SJCRH30 (cell line): ENCODE data around the gene DVL2. TPM values are rescaled to one million over a fixed set of nuclear protein-coding genes. Genes with fewer than 3 reads are reported as not detected.

ENCODE experiments used
- DNase-seq, 2 experiments: peaks; one replicate each; pipeline ENCODE4 v3.0.0-alpha.2; 2015 to 2020
- H3K27ac ChIP-seq: fragments of 250-450 bp; sonication (Bioruptor Pico); 2 replicates; pipeline ENCODE4 v1.5.1; 2020; ENCODE audit warnings: mild to moderate bottlenecking, moderate library complexity
- H3K27me3 ChIP-seq: fragments of 250-450 bp; sonication (Bioruptor Pico); 2 replicates; pipeline ENCODE4 v1.5.1; 2020; ENCODE audit warnings: mild to moderate bottlenecking, moderate library complexity
- H3K36me3 ChIP-seq: fragments of 250-450 bp; sonication (Bioruptor Pico); 2 replicates; pipeline ENCODE4 v1.5.1; 2020; ENCODE audit warnings: mild to moderate bottlenecking, moderate library complexity
- H3K4me1 ChIP-seq: fragments of 250-450 bp; sonication (Bioruptor Pico); 2 replicates; pipeline ENCODE4 v1.5.1; 2020; ENCODE audit warnings: mild to moderate bottlenecking, moderate library complexity
- H3K4me3 ChIP-seq: fragments of 250-450 bp; sonication (Bioruptor Pico); 2 replicates; pipeline ENCODE4 v1.5.1; 2020; ENCODE audit warnings: mild to moderate bottlenecking, moderate library complexity
- H3K9me3 ChIP-seq: fragments of 250-450 bp; sonication (Bioruptor Pico); replicated peaks from 2 replicates; pipeline ENCODE4 v1.5.1; 2020; ENCODE audit warnings: mild to moderate bottlenecking, moderate library complexity
- total RNA-seq: library from RNA; depleted of rRNA; stranded (reverse); fragments of >200 nt; shearing (Covaris generic); gene quantifications from 2 replicates; pipeline ENCODE4 v1.2.3, GENCODE V29; 2014

The DVL2 gene
- total RNA-seq, 1 experiment from 2014 or later: 39.0 TPM

DNA sequence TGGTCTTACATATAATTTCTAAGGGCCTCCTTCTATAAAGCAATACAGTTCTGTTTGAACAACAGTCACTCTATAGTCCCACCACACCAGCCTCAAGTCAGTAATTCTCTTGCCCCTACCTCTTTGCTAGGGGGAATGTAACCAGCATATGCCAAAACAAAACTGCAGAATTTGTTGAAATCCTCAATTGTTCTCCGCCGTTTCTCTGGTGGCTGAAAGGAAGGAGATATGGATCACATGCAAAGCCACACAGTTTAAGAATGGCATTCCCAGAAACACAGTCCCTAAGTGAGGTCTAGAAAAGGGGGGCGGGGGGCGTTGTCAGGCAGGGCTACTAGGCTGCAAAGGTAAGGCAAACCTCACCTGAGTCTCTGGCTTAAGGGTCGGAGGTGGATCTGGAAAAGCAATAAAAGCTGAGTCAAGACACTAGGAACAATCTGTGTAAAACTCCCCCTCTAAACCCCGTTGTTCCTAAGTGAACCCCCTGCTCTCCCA, 3.0 kb upstream of the DVL2 start:
- Histone ChIP-seq H3K27ac (peak overlapping the region; percentile 67), H3K9me3 (no peaks in the 10 kb centered on the region), H3K4me3 (peak overlapping the region; percentile 68), H3K27me3 (no peaks in the 10 kb centered on the region), H3K4me1 (0 out of 2 replicates have a peak, but pooled peaks cover 4% of the 10 kb centered on the region), H3K36me3 (peaks cover 11% of the 10 kb centered on the region; the same call in 1 of the 2 replicates)
- no peak for DNase-seq

DNA sequence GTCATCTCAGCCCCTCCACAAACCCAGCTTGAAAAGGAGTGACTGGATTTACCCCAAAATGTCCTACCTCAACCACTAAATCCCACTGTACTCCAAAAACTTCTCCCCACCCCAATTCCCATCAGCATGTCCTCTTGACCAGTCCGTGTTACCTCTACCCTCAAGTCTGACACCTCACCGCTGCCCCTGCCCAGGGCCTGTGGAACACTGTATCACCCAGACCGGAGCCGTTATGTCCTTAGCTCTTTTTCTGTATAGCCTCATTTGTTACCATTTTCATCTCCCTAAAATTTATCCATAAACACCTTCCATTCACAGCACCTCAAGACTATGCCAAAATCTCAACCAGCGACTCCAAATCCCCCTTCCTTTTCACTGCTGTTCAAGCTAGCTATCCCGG, 2.5 kb upstream of the DVL2 start:
- H3K4me1 ChIP-seq: 0 out of 2 replicates have a peak, but pooled peaks cover 4% of the 10 kb centered on the region
- no peaks in the 10 kb centered on the region for H3K27me3 ChIP-seq
- H3K9me3 ChIP-seq: no peaks in the 10 kb centered on the region
- DNase-seq: no peak
- no peak overlapping the region for H3K27ac ChIP-seq
- H3K4me3 ChIP-seq: no peak overlapping the region
- peaks cover 11% of the 10 kb centered on the region; the same call in 1 of the 2 replicates for H3K36me3 ChIP-seq

DNA sequence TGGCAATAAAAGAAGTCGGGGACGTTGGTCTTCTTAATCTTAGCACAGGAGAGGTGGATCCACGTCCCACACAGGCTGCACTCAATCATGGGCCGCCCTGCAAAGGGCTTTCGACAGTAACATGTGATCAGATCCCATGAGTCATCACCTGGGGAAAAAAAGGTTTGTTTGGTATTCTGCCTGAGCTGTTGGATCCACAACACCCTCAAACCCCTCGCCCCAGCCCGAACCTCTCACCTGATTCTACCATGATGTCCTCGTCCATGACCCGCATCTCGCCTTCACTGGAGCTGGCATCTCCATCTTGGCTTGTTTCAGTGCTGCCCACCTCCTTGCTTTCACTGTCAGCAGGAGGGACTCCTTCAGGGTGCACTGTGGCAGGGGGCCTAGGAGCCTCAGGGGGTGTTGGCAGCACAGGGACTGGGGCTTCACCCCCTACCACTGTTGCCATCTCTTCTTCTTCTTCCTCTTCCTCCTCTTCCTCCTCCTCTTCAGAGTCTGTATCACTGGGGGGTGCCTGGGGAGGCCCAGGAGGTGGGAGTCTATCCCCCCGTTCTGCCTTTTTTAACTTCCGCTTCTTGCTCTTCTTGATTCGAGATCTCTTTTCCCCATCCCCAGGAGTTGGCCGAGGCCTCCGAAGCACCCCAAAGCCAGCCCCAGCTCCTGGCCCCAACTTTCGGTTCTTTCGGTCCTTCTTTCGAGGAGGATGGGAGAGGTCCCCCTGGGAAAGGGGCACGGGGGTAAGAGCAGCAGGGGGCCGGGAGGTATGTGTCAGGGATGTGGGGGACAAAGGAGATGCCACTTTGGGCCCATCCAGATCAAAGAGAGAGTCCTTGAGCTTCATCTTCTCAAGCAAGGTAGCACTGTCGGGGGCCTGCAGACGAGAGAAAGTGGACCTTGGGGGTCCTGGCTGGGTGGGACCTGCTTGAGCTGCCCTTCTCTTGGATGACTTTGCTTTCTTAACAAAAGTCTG, 1.7 kb upstream of the DVL2 start:
- DNase-seq: no peak
- H3K36me3 ChIP-seq: peaks cover 11% of the 10 kb centered on the region; the same call in 1 of the 2 replicates
- no peak overlapping the region for H3K27ac ChIP-seq

DNA sequence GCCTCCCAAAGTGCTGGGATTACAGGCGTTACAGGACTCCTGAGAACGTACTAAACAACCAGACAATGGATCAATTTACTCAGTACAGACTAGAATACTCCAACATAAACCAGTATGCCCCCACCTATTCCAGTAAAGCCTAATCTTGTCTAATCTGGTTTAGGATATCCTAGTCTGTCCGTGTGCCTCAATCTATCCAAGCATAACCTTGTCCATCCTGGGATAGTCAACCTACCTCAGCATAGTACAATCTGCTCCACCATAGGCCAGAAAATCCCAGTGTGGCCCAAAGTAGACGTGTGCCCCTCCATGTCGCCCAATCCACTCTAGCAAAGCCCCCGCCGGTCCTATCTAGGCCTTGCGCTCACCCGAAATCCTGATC, 625 bp downstream of the DVL2 start:
- Histone ChIP-seq H3K9me3 (no peaks in the 10 kb centered on the region), H3K4me3 (peak overlapping the region; percentile 74), H3K27ac (peak overlapping the region; percentile 70), H3K27me3 (no peaks in the 10 kb centered on the region), H3K36me3 (peaks cover 11% of the 10 kb centered on the region; the same call in 1 of the 2 replicates), H3K4me1 (no peaks in the 10 kb centered on the region)
- peak in 1 of 2 experiments; percentile 37 for DNase-seq

More for the DNA sequence above, 1.7 kb upstream of the DVL2 start:
- Histone ChIP-seq H3K4me1 (0 out of 2 replicates have a peak, but pooled peaks cover 4% of the 10 kb centered on the region), H3K27me3 (no peaks in the 10 kb centered on the region), H3K4me3 (no peak overlapping the region), H3K9me3 (no peaks in the 10 kb centered on the region)

DNA sequence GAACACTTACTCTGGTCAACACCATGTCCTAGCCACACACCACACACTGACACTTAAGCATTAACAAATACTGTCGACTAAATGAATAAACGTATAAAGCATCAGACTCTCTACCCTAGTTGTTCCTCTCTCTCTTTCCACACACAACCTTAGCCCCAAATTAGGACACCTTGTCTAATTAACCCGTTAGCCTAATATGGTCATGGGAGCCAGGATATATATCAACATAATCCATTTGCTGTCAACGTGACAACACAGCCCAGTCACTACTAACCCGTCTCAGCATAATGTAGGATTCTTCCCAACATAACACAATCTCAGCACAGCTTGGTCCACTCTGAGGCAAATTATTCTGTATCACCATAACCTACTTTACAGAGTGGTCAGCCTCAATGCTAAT, 2.2 kb downstream of the DVL2 start:
- H3K27ac ChIP-seq: no peak overlapping the region
- peaks cover 10% of the 10 kb centered on the region; the same call in 1 of the 2 replicates for H3K36me3 ChIP-seq
- H3K9me3 ChIP-seq: no peaks in the 10 kb centered on the region
- no peaks in the 10 kb centered on the region for H3K4me1 ChIP-seq
- H3K4me3 ChIP-seq: 0 out of 2 replicates have a peak overlapping the region, but pooled peaks have one; percentile 74
- no peaks in the 10 kb centered on the region for H3K27me3 ChIP-seq
- no peak for DNase-seq

DNA sequence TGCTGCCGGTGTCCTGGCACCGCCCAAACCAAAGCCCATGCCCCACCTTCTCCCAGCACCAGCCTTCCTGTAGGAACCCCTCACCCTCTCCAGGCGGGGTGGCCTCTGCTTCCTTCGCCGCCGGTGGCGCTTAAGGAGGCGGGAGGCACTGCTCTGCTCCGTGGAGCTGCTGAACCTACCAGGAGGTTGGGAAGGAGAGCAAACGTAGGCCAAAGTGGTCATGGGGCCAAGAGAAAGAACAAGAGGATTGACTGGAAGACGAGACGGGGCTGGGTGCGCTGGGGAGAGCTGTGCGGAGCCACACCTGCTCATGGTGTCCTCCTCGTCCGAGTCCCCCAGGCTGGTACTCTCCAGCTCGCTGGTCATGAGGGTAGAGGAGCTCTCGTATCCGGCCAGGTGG, 4.8 kb downstream of the DVL2 start:
- DNase-seq: no peak
- H3K36me3 ChIP-seq: no peaks in the 10 kb centered on the region; the same call in 1 of the 2 replicates
- H3K4me3 ChIP-seq: no peak overlapping the region
- H3K4me1 ChIP-seq: no peaks in the 10 kb centered on the region
- no peaks in the 10 kb centered on the region for H3K9me3 ChIP-seq
- H3K27ac ChIP-seq: no peak overlapping the region
- H3K27me3 ChIP-seq: no peaks in the 10 kb centered on the region

DNA sequence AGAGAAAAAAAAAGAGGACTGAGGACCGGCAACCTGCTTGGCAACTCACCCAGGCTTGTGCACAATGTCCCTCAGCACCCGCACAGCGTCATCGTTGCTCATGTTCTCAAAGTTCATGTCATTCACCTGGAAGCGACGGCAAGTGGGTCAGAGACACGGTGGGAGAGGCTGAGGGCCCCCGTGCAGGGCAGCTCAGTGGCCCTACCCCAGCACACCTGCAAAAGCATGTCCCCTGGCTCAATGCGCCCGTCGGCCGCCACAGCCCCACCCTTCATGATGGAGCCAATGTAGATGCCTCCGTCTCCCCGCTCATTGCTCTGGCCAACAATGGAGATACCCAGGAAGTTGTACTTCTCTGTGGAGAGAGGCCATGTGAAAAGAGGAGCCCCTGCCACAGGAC, 5.4 kb downstream of the DVL2 start:
- Histone ChIP-seq H3K27ac (no peak overlapping the region), H3K9me3 (no peaks in the 10 kb centered on the region), H3K4me1 (no peaks in the 10 kb centered on the region), H3K4me3 (no peak overlapping the region), H3K36me3 (no peaks in the 10 kb centered on the region; the same call in 1 of the 2 replicates), H3K27me3 (no peaks in the 10 kb centered on the region)
- DNase-seq: no peak

DNA sequence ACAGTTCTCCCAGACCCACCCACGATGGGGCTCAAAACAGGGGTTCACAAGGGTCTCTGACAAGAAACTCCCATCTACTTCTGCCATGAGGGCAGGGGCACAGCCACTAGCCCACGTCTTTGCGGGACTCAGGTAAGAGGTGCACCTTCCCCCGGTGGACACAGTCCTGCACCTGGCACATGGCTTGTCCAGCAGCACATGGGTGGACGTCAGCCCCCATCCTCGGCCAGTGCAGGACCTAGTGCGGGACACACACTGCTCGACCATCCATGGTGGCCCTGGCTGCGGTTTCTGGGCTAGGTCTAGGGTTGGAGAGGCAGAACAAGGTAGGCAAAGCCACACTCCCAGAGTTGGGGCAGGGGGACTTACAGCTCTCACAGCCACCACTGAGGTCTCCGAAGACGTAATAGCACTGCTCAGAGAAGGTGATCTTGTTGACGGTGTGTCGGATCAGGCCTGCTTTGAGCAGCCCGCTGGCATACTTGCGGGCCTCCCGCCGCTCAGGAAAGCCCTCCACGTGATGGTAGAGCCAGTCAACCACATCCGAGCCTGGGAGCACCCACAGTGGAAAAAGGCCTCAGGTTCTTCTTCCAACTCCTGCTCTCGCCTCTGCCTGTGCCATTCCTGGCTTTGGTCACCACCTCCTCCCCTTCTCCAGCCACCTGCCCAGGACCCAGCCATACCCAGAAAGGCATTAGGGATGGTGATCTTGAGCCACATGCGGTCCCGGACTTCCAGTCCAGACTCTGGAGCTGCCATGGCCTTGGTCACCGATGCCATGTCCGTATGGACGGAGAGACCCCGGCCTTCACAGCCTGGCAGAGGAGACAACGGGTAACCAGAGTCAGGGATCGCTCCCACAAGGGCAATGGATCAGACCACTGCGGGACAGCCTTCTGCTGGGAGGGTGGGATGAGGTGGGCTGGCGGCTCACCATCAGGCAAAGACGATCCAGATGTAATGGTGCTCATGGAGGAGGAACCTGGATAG, 7.3 kb downstream of the DVL2 start:
- no peak overlapping the region for H3K27ac ChIP-seq
- DNase-seq: no peak
- no peaks in the 10 kb centered on the region for H3K9me3 ChIP-seq
- no peaks in the 10 kb centered on the region for H3K27me3 ChIP-seq
- H3K36me3 ChIP-seq: peaks cover 7% of the 10 kb centered on the region; the same call in 1 of the 2 replicates
- no peak overlapping the region for H3K4me3 ChIP-seq
- no peaks in the 10 kb centered on the region for H3K4me1 ChIP-seq

DNA sequence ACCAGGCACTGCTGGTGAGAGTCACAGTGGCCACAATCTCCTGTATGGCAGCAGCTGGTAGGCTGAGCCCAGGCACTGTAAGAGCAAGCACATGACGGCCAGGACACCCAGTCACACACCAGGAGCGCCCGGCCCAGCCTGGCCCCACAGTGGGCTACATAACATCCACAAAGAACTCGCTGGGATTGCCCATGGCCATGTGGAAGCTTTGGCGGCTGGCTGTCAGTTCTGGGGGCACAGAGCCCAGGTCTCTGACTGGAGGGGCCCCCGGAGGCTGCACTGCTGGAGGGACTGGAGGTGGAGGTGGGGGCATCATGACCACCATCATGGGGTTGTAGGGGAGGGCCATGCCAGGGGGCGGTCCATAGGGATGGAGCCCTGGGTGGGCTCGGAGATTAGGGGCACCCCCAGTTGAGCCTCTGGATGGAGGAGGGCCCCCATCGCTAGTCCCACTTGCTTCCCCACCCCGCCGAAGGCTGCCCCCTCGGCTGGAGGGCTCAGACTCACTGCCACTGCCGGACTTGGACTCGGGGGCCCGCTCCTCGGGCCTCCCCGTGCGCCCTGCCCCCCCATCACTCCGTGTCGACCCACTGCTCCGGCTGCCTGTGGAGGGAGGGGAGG, 8.5 kb downstream of the DVL2 start:
- no peaks in the 10 kb centered on the region for H3K27me3 ChIP-seq
- no peak overlapping the region for H3K4me3 ChIP-seq
- DNase-seq: no peak
- H3K9me3 ChIP-seq: no peaks in the 10 kb centered on the region
- H3K36me3 ChIP-seq: peaks cover 7% of the 10 kb centered on the region; the same call in 1 of the 2 replicates
- no peaks in the 10 kb centered on the region for H3K4me1 ChIP-seq
- no peak overlapping the region for H3K27ac ChIP-seq

DNA sequence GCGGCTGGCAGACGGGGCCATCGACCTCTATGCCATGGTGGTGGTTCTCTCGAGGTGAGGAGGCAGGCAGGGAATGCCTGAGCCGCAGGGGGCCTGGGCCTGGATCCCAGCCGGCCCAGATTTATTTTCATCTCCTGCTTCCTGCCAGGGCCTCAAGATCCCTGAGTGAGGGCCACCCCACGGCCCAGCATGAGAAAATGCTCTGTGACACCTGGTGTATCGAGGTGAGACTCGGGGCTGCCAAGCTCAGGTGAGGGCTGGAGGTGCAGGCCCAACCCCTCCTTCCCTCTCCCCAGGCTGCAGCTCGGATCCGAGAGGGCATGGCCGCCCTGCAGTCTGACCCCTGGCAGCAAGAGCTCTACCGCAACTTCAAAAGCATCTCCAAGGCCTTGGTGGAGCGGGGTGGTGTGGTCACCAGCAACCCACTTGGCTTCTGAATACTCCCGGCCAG, 9.6 kb downstream of the DVL2 start:
- no peaks in the 10 kb centered on the region for H3K4me1 ChIP-seq
- H3K36me3 ChIP-seq: peaks cover 7% of the 10 kb centered on the region; the same call in 1 of the 2 replicates
- no peaks in the 10 kb centered on the region for H3K9me3 ChIP-seq
- no peak overlapping the region for H3K27ac ChIP-seq
- no peak overlapping the region for H3K4me3 ChIP-seq
- no peak for DNase-seq
- H3K27me3 ChIP-seq: no peaks in the 10 kb centered on the region

DNA sequence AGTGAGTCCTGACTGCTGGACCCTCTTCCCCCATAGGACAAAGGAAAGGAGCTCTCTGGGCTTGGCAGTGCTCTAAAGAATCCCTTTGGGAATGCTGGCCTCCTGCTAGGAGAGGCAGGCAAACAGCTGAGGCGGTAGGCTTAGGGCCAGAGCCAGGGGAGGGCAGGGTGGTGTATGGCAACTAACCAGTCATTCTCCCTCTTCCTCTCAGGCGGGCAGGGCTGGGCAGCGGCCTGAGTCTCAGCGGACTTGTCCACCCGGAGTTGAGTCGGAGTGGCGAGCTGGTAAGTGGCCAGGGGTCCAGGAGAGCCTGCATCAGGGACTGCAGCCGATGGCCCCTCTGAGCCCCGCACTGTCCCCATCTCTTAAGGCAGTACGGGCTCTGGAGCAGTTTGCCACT, 10.2 kb downstream of the DVL2 start:
- peaks cover 7% of the 10 kb centered on the region; the same call in 1 of the 2 replicates for H3K36me3 ChIP-seq
- no peak for DNase-seq
- H3K4me3 ChIP-seq: no peak overlapping the region
- H3K4me1 ChIP-seq: peaks cover 5% of the 10 kb centered on the region
- H3K27me3 ChIP-seq: no peaks in the 10 kb centered on the region
- no peaks in the 10 kb centered on the region for H3K9me3 ChIP-seq
- no peak overlapping the region for H3K27ac ChIP-seq

DNA sequence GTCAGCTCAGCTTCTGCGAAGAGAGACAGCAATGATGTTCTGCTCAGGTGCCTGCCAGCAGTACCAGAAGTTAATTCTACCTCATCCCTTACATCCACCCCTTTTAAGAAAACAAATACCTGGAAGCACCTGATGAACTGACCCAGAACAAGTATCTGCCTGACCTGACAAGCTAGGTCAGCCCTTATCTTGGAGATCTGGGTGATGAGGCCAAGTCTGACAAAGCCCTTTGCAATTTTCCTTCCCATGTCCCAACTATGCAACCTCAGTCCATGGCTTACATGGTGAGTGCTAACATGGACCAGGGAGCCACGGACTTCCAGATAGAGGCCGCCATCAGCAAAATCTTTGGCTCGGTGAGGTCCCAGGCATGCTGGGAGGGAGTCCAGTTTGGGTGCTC, 10.9 kb downstream of the DVL2 start:
- Histone ChIP-seq H3K9me3 (no peaks in the 10 kb centered on the region), H3K4me3 (no peak overlapping the region), H3K27ac (no peak overlapping the region), H3K4me1 (peaks cover 12% of the 10 kb centered on the region), H3K36me3 (peaks cover 7% of the 10 kb centered on the region; the same call in 1 of the 2 replicates), H3K27me3 (no peaks in the 10 kb centered on the region)
- no peak for DNase-seq

DNA sequence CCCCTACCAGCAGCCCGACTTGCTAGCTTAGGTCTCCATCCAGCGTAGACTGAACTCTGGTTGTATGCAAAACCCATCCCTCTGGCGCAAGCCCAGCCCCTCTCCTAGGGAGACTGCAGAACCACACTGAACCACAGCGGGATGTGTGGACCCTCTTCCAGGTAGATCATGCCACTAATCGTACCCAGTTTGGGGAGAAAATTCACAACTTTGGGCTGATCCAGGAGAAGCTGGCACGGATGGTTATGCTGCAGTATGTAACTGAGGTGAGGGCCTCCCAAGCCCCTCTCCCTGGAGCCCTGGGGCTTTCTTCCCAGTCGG, 11.4 kb downstream of the DVL2 start:
- Histone ChIP-seq H3K36me3 (peaks cover 7% of the 10 kb centered on the region; the same call in 1 of the 2 replicates), H3K9me3 (no peaks in the 10 kb centered on the region)
- no peak for DNase-seq

More for the DNA sequence above, 11.4 kb downstream of the DVL2 start:
- no peak overlapping the region for H3K27ac ChIP-seq
- peaks cover 17% of the 10 kb centered on the region for H3K4me1 ChIP-seq
- no peak overlapping the region for H3K4me3 ChIP-seq
- no peaks in the 10 kb centered on the region for H3K27me3 ChIP-seq
